CD8-positive, alpha-beta memory T cell (primary cell): ENCODE results near the gene GAL3ST2. TPM values are rescaled to one million over a fixed set of nuclear protein-coding genes. Genes with fewer than 3 reads are reported as not detected.
A peak's percentile ranks its signal among the peaks of the same experiment; 100 is the strongest.

Source experiments
- CTCF ChIA-PET: fragments of 350-600 bp; sonication (Branson Sonifier 250); formaldehyde crosslinking; loops from one replicate; lab custom pipeline; 2021; ENCODE audit warnings: antibody characterized with exemption; lab: Charles Lee
- POLR2A ChIA-PET: fragments of 350-600 bp; sonication (Branson Sonifier 250); formaldehyde crosslinking; loops from one replicate; lab custom pipeline; 2021; ENCODE audit warnings: antibody characterized with exemption; lab: Charles Lee
- DNase-seq, 5 donors: peaks; one replicate each; pipeline versions ENCODE4 v3.0.0 to v3.0.0-alpha.2; 2020 to 2022; ENCODE audit warnings: mixed read lengths in 1 of 5
- H3K27ac ChIP-seq: one replicate; pipeline ENCODE4 v1.7.0; 2013; ENCODE audit warnings: low read depth, mild to moderate bottlenecking, low read length, moderate library complexity
- H3K27me3 ChIP-seq: 2 replicates; pipeline ENCODE4 v1.7.0; 2013; ENCODE audit warnings: low read length, mild to moderate bottlenecking; ENCODE audit not compliant: insufficient read depth, poor library complexity, severe bottlenecking
- H3K36me3 ChIP-seq: 2 replicates; pipeline ENCODE4 v1.7.0; 2013; ENCODE audit warnings: mild to moderate bottlenecking, low read length, moderate library complexity; ENCODE audit not compliant: insufficient read depth
- H3K4me1 ChIP-seq: 2 replicates; pipeline ENCODE4 v1.7.0; 2013; ENCODE audit warnings: mild to moderate bottlenecking, low read length, moderate library complexity; ENCODE audit not compliant: insufficient read depth
- H3K4me3 ChIP-seq: 2 replicates; pipeline ENCODE4 v1.7.0; 2013; ENCODE audit warnings: mild to moderate bottlenecking, low read length
- H3K9me3 ChIP-seq: 2 replicates; pipeline ENCODE4 v1.7.0; 2013; ENCODE audit warnings: mild to moderate bottlenecking, low read length
- H3K27ac Mint-ChIP-seq, 8 donors: one replicate each; pipeline ENCODE4 v1.8.0; 2020 to 2021; ENCODE audit warnings: mixed read lengths in 8 of 8, mild to moderate bottlenecking in 6 of 8, inconsistent platforms in 3 of 8, moderate library complexity in 3 of 8
- H3K27me3 Mint-ChIP-seq, 2 donors: one replicate each; pipeline ENCODE4 v1.8.0; 2020 to 2021; ENCODE audit warnings: mixed read lengths in 2 of 2, mild to moderate bottlenecking in 1 of 2, moderate library complexity in 1 of 2
- H3K36me3 Mint-ChIP-seq, 3 donors: one replicate each; pipeline ENCODE4 v1.8.0; 2020 to 2021; ENCODE audit warnings: mixed read lengths in 3 of 3, inconsistent platforms in 1 of 3, mild to moderate bottlenecking in 1 of 3
- H3K4me1 Mint-ChIP-seq, 3 donors: one replicate each; pipeline ENCODE4 v1.8.0; 2020 to 2021; ENCODE audit warnings: mixed read lengths in 3 of 3, inconsistent platforms in 1 of 3, mild to moderate bottlenecking in 1 of 3
- H3K4me3 Mint-ChIP-seq, 7 donors: one replicate each; pipeline ENCODE4 v1.8.0; 2020 to 2021; ENCODE audit warnings: mixed read lengths in 7 of 7, mild to moderate bottlenecking in 6 of 7, moderate library complexity in 4 of 7, inconsistent platforms in 2 of 7
- H3K9me3 Mint-ChIP-seq, 5 donors: one replicate each; pipeline ENCODE4 v1.8.0; 2020 to 2022; ENCODE audit warnings: mixed read lengths in 5 of 5, mild to moderate bottlenecking in 3 of 5, moderate library complexity in 2 of 5, inconsistent platforms in 1 of 5
- polyA plus RNA-seq: library from polyadenylated mRNA; unstranded; fragments of 300-500 nt; fragmentation: Illumina TruSeq; gene quantifications from one replicate; pipeline ENCODE4 v1.2.3, GENCODE V29; 2021
- total RNA-seq, 2 experiments: library from RNA; stranded (reverse); gene quantifications; one replicate each; pipeline ENCODE4 v1.2.3, GENCODE V29; 2021

The GAL3ST2 gene
- total and polyA plus RNA-seq, 3 experiments from 2014 or later, result 0.16 TPM; not detected in 2

DNA sequence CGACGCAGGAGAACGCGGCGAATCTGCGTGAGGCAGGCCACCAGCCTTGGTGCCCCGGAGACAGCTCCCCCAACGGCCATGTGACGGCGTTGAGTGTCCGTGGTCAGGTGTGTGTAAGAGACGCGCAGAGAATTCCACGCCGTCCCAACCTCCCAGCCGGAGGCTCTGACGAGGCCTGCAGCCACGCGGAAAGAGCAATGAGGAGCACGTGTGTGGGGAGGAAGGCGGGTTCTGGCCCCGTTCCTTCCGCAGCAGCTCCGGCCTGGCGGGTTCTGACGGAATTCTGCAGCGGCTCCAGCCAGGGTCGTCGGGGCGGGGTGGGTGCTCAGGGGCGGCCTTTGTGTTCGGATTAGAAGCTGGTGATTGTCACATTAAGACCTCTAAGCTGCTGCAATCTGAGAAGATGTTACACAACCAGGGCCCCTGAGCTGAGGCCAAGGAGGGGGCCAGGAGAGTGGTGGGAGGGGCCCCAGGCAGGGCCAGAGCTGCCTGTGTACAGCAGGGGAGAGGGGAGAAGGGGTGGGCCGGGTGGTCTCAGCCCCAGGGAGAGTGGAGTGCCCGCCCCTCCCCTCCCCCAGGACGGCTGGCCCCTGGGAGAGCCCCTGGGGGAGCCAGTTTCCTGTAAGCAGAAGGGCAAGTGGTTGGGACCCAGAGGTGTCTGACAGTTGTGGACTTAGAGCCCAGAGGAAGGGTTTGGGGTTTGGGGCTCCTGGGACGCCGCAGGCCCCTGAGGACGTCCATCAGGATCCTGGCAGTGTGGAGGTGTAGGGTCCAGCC is 5.1 kb upstream of the GAL3ST2 start:
- Histone ChIP-seq H3K36me3 (no peaks in the 10 kb centered on the region), H3K4me1 (peaks cover 11% of the 10 kb centered on the region), H3K9me3 (no peaks in the 10 kb centered on the region), H3K4me3 (no peak overlapping the region), H3K27ac (no peak overlapping the region), H3K27me3 (no peaks in the 10 kb centered on the region)
- ChIA-PET CTCF (interaction anchor here (1.5 kb wide), 1 partner anchor 107 kb away, joined by 4 read pairs; no protein-coding TSS in a partner anchor), POLR2A (no interaction called here)
- peak in 1 of 5 donors; percentile 48 for DNase-seq
- Mint-ChIP-seq H3K36me3 (peaks cover 0 to 2% (median 0%) of the 10 kb centered on the region in 3 donors), H3K4me1 (peaks cover 11 to 21% (median 12%) of the 10 kb centered on the region in 3 donors), H3K9me3 (no peaks in the 10 kb centered on the region), H3K27me3 (no peaks in the 10 kb centered on the region), H3K27ac (peak overlapping the region in 7 of 8 donors; percentile 4 to 94 (median 37)), H3K4me3 (peak overlapping the region in 6 of 7 donors; percentile 18 to 90 (median 43))

DNA sequence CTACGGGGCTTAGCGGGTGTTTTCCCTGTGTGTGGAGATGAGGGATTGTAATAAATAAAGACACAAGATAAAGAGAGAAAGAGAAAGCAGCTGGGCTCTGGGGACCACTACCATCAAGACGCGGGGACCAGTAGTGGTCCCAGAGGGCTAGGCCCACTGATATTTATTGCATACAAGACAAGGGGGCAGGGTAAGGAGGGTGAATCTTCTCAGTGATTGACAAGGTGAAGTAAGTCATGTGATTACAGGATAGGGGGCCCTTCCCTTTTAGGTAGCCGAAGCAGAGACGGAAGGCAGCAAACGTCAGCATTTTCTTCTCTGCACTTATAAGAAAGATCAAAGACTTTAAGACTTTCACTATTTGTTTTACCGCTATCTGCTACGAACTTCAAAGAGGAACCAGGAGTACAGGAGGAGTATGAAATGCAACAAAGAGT is 4.5 kb upstream of the GAL3ST2 start:
- Histone ChIP-seq H3K9me3 (no peaks in the 10 kb centered on the region), H3K4me3 (no peak overlapping the region), H3K4me1 (peaks cover 11% of the 10 kb centered on the region), H3K27me3 (no peaks in the 10 kb centered on the region), H3K27ac (no peak overlapping the region), H3K36me3 (no peaks in the 10 kb centered on the region)
- Mint-ChIP-seq H3K27ac (peak overlapping the region in 7 of 8 donors; percentile 4 to 86 (median 21)), H3K27me3 (no peaks in the 10 kb centered on the region), H3K4me1 (peaks cover 11 to 21% (median 12%) of the 10 kb centered on the region in 3 donors), H3K36me3 (peaks cover 0 to 2% (median 0%) of the 10 kb centered on the region in 3 donors), H3K4me3 (peak overlapping the region; percentile 6 to 90 (median 42)), H3K9me3 (no peaks in the 10 kb centered on the region)
- ChIA-PET POLR2A (no interaction called here), CTCF (interaction anchor here (1.5 kb wide), 1 partner anchor 107 kb away, joined by 4 read pairs; no protein-coding TSS in a partner anchor)
- DNase-seq, result peak in 3 of 5 donors; percentile 58 to 64 (median 63)

DNA sequence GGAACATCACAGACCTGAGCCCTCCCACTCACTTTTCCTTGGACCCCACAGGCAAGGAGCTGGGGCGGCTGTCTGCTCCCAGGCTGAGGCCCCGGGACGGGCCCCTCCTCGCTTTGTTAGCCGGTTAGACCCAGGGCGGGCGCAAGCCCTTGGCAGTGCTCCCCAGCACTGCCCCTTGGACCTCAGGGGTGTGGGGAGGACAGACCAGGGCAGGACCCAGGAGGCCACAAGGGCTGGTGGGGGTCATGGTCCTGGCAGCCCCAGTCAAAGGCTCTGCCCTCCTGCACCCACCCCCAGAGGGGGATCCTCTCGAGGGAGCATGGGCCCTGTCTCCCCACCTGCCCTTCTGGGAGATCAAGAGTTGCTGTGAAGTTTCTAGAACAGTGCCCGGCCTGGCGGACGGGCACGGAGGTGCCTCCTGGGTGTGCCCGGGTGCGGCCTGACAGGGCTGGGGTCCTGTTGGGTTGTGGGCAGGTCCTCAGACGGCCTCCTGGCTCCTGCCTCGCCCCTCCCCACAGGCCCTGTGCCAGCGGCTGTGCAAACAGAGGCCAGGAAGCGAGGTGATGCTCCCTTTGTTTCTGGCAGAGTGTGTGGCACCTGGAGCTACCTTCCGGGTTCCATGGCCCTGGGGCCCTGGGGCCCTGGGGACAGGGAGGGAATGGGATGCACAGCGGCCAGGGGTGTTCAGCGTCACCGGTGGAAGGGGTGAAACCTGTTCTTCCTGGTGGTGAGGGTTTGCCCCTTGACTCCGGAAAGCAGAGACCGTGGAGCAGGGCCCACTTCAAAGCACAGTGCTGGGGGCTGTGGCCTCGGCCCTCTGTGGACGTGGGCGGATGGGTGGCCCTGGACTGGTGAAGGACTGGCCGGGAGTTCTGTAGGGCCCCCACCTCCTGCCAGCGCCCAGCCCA is 2.9 kb upstream of the GAL3ST2 start:
- CTCF ChIA-PET, result interaction anchor here (0.9 kb wide), 1 partner anchor 72 kb away, joined by 3 read pairs; the partner anchor contains the start of gene ING5
- Histone ChIP-seq H3K36me3 (no peaks in the 10 kb centered on the region), H3K4me1 (peaks cover 11% of the 10 kb centered on the region), H3K27ac (no peak overlapping the region), H3K4me3 (no peak overlapping the region), H3K9me3 (no peaks in the 10 kb centered on the region), H3K27me3 (no peaks in the 10 kb centered on the region)
- no peaks in the 10 kb centered on the region for H3K9me3 Mint-ChIP-seq
- POLR2A ChIA-PET, result interaction anchor here (0.6 kb wide), 1 partner anchor 260 kb away, joined by 4 read pairs; no protein-coding TSS in a partner anchor
- H3K36me3 Mint-ChIP-seq, result no peaks in the 10 kb centered on the region
- H3K27me3 Mint-ChIP-seq, result no peaks in the 10 kb centered on the region
- H3K4me1 Mint-ChIP-seq, result peaks cover 11 to 17% (median 12%) of the 10 kb centered on the region in 3 donors
- no peak overlapping the region for H3K27ac Mint-ChIP-seq
- H3K4me3 Mint-ChIP-seq, result no peak overlapping the region
- peak in 1 of 5 donors; percentile 44 for DNase-seq

DNA sequence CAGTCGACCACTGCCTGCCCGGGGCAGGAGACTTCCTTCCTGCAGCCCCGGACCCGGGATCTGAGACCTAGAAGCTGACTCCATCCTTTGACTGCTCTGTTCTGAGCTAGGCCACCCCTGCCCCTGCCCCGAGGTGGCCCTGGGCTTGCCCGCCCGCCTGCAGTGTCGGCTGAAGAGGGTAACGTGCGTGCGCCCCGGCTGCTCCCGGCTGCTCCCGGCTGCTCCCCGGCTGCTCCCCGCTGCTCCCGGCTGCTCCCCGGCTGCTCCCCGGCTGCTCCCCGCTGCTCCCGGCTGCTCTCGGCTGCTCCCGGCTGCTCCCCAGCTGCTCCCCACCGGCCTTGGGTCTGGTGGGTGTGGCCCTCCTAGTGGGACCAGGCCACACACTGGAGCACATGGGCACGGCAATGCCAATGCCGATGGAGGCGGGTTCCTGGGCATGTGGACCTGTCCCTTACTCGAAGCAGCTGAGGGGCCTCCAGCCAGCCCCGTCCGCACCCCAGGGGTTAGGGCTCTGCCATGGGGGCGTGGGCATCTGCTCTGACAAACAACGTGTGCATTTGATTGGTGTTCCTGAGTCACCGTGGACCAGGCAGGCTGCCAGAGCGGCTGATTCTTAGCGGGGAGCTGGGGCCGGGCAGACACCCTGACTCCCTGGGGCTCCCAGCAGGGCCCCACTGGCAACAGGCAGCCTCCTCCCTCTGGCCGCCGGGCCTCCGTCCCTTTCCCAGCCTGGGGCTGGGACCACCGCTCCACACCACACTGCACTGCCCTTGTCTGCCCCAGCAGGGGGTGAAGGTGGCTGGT is 2.0 kb upstream of the GAL3ST2 start:
- H3K27ac Mint-ChIP-seq, result no peak overlapping the region
- DNase-seq, result peak in 1 of 5 donors; percentile 40
- H3K4me1 ChIP-seq, result peaks cover 11% of the 10 kb centered on the region
- no peak overlapping the region for H3K4me3 ChIP-seq
- H3K4me3 Mint-ChIP-seq, result no peak overlapping the region
- POLR2A ChIA-PET, result interaction anchor here (0.6 kb wide), 1 partner anchor 261 kb away, joined by 4 read pairs; no protein-coding TSS in a partner anchor
- no peaks in the 10 kb centered on the region for H3K9me3 Mint-ChIP-seq
- H3K36me3 ChIP-seq, result no peaks in the 10 kb centered on the region
- no peaks in the 10 kb centered on the region for H3K36me3 Mint-ChIP-seq
- H3K27ac ChIP-seq, result no peak overlapping the region
- H3K4me1 Mint-ChIP-seq, result peaks cover 11 to 17% (median 12%) of the 10 kb centered on the region in 3 donors
- CTCF ChIA-PET, result no interaction called here
- H3K27me3 Mint-ChIP-seq, result no peaks in the 10 kb centered on the region
- no peaks in the 10 kb centered on the region for H3K27me3 ChIP-seq
- H3K9me3 ChIP-seq, result no peaks in the 10 kb centered on the region

DNA sequence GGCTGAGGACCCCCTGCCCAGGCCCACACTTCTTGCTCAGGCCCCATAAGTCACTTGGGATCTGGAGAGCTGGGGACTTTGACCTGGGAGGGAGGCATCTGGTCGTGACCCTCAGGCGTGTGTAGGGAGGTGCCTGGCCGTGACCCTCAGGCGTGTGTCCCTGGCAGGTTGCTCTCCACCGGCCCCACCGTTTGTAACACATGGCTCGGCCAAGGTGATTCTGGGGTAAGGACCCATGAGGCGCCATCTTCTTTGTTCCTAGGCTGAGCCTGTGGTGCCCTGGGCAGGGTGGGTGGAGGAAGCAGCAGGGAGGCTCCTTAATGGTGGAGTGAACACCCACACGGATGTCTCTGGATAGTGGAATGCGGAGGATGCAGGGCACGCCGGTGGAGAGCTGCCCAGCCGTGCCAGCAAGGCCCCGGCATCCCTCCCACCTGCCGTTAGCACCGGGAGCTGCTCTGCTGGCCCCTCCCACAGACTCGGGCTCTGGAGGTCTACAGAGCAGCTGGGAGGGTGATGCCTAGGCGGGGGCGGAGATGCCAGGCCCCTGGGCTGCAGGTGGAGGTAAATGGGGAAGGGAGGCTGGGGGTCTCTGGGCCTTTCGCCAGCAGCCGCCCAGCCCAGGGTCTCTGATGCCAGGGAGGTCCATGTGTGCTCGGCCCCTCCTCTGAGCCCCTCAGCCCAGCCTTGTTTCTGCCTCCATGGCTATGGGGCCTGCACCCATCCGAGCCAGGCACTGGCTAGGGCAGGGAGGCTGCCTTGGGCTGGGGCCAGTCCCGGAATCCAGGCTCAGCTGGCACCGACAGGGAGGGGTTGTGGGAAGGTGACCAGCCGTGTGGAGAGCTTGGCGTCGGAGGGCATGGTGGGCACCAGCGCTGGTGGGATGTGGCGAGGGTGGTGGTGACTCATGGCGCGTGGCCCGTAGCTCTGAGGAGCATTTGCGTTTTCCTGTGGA is 1.1 kb upstream of the GAL3ST2 start:
- Mint-ChIP-seq H3K27ac (no peak overlapping the region), H3K4me1 (peaks cover 11 to 17% (median 12%) of the 10 kb centered on the region in 3 donors), H3K27me3 (no peaks in the 10 kb centered on the region), H3K9me3 (no peaks in the 10 kb centered on the region), H3K4me3 (no peak overlapping the region), H3K36me3 (no peaks in the 10 kb centered on the region)
- H3K4me3 ChIP-seq, result no peak overlapping the region
- no peaks in the 10 kb centered on the region for H3K9me3 ChIP-seq
- DNase-seq, result peak in 1 of 5 donors; percentile 39
- ChIA-PET CTCF (no interaction called here), POLR2A (no interaction called here)
- H3K36me3 ChIP-seq, result no peaks in the 10 kb centered on the region
- H3K4me1 ChIP-seq, result peaks cover 11% of the 10 kb centered on the region
- H3K27ac ChIP-seq, result no peak overlapping the region
- no peaks in the 10 kb centered on the region for H3K27me3 ChIP-seq

DNA sequence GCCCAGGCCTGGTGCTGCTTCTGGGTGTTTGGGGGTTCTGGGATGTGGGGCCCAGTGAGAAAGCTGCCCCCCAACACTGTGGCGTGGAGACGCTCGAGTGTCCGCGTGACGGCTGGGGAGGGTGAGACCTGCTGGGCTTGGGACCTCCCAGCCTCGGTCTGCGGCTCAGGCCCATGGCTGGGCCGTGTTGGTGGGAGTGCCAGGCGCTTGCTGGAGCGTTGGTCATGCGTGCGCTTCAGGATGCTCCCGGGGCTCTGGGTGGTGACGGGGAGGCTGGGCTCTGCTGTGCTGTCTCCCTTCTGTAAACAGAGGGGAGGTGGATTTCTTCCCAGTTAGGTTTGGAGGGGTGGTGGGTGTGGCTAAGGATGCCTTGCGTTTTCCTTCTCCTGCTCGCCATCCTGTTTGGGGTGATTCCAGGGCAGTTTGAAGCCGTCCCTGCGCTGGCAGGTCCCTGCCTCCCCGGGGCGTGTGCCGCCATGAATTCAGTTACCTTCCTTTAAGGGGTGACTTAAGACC is 606 bp downstream of the GAL3ST2 start:
- ChIA-PET POLR2A (no interaction called here), CTCF (no interaction called here)
- DNase-seq, result peak in 1 of 5 donors; percentile 42
- H3K9me3 Mint-ChIP-seq, result peaks cover 0 to 8% (median 0%) of the 10 kb centered on the region in 5 donors
- Histone ChIP-seq H3K9me3 (no peaks in the 10 kb centered on the region), H3K4me1 (peaks cover 7% of the 10 kb centered on the region), H3K36me3 (no peaks in the 10 kb centered on the region), H3K4me3 (no peak overlapping the region), H3K27me3 (no peaks in the 10 kb centered on the region), H3K27ac (no peak overlapping the region)
- H3K4me3 Mint-ChIP-seq, result no peak overlapping the region
- peaks cover 5 to 6% (median 6%) of the 10 kb centered on the region in 3 donors for H3K4me1 Mint-ChIP-seq
- no peaks in the 10 kb centered on the region for H3K36me3 Mint-ChIP-seq
- no peaks in the 10 kb centered on the region for H3K27me3 Mint-ChIP-seq
- no peak overlapping the region for H3K27ac Mint-ChIP-seq
